ENCODE results near the gene KRTAP19-6.

The KRTAP19-6 gene

DNA sequence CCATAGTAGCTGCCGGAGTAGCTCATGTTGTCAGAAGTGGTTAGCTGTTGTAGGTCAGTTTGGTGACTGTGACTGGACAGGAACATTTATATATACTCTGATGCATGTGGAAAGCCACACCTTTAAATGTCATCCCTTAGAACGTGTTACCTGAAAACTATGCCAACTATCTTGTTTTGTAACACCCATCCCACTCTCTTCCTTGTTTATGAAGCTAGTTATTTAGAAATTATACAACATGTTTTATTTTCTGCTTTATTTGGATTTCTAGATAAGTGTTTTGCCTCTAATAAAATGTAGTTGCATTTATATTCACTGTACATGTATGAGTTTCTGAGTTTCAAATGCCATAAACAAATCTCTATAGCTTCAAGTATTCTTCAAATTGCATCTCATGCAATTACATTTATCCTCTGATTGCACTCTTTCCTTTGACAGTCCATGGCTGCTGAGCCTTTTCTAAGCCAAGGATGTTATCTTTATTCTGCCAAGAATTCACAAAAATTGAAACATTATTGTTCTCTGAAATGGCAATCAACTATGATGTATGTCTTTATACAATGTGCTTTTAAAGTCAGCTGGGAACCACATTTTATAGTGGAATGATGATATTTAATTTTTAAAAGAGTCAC, 19.7 kb upstream of the KRTAP19-6 start, which contains the start of gene KRTAP19-7:
KRTAP19-7 (minus strand) TSS at position 51 of the 632 bp plus-strand sequence; CDS start at position 26, 25 bp downstream.
- no peaks in the 10 kb centered on the region for H3K9me3 ChIP-seq (ENCODE audit: control insufficient read depth, insufficient read depth, low read depth, low read length)
- no peak within 1 kb of the TSS for H3K27ac ChIP-seq (ENCODE audit: extremely low read depth, low read depth, low read length)
- no peak within 1 kb of the TSS for H3K4me3 ChIP-seq (ENCODE audit: low read depth, low read length)
- ChIA-PET CTCF (interaction anchor here (0.6 kb wide), 1 partner anchor 600 kb away, joined by 3 read pairs; no protein-coding TSS in a partner anchor), POLR2A (no interaction called here)
- H3K36me3 ChIP-seq (ENCODE audit: control insufficient read depth in 2 of 2, insufficient read depth in 1 of 2, low read length in 2 of 2): no peaks in the 10 kb centered on the region
- H3K4me1 ChIP-seq (ENCODE audit: control insufficient read depth, insufficient read depth, low read length): no peaks in the 10 kb centered on the region
- TF ChIP-seq ZNF555 (tag by site-specific recombination; conservative IDR thresholded peaks at IDR 0.05): no peak
- TF ChIP-seq, protein P1, sequence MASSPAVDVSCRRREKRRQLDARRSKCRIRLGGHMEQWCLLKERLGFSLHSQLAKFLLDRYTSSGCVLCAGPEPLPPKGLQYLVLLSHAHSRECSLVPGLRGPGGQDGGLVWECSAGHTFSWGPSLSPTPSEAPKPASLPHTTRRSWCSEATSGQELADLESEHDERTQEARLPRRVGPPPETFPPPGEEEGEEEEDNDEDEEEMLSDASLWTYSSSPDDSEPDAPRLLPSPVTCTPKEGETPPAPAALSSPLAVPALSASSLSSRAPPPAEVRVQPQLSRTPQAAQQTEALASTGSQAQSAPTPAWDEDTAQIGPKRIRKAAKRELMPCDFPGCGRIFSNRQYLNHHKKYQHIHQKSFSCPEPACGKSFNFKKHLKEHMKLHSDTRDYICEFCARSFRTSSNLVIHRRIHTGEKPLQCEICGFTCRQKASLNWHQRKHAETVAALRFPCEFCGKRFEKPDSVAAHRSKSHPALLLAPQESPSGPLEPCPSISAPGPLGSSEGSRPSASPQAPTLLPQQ (tag by site-specific recombination; IDR thresholded peaks at IDR 0.05): no peak
- TF ChIP-seq ZNF416 (tag by site-specific recombination; IDR thresholded peaks at IDR 0.05): no peak
- no peak for TF ChIP-seq ZNF223 (tag by site-specific recombination; IDR thresholded peaks at IDR 0.05)
- TF ChIP-seq, protein P2, sequence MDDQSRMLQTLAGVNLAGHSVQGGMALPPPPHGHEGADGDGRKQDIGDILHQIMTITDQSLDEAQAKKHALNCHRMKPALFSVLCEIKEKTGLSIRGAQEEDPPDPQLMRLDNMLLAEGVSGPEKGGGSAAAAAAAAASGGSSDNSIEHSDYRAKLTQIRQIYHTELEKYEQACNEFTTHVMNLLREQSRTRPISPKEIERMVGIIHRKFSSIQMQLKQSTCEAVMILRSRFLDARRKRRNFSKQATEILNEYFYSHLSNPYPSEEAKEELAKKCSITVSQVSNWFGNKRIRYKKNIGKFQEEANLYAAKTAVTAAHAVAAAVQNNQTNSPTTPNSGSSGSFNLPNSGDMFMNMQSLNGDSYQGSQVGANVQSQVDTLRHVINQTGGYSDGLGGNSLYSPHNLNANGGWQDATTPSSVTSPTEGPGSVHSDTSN (CRISPR knock-in tag; IDR thresholded peaks at IDR 0.05): no peak
- no peak for TF ChIP-seq REPIN1 (tag by site-specific recombination; IDR thresholded peaks at IDR 0.05; ENCODE audit: low read depth)
- TF ChIP-seq, protein P3, sequence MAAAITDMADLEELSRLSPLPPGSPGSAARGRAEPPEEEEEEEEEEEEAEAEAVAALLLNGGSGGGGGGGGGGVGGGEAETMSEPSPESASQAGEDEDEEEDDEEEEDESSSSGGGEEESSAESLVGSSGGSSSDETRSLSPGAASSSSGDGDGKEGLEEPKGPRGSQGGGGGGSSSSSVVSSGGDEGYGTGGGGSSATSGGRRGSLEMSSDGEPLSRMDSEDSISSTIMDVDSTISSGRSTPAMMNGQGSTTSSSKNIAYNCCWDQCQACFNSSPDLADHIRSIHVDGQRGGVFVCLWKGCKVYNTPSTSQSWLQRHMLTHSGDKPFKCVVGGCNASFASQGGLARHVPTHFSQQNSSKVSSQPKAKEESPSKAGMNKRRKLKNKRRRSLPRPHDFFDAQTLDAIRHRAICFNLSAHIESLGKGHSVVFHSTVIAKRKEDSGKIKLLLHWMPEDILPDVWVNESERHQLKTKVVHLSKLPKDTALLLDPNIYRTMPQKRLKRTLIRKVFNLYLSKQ (tag by site-specific recombination; IDR thresholded peaks at IDR 0.05; ENCODE audit: borderline replicate concordance): no peak
- TF ChIP-seq ZNF16 (tag by site-specific recombination; IDR thresholded peaks at IDR 0.05; ENCODE audit: low read depth): no peak
- TF ChIP-seq ZNF10 (tag by site-specific recombination; IDR thresholded peaks at IDR 0.05): no peak
- TF ChIP-seq ZNF529 (tag by site-specific recombination; IDR thresholded peaks at IDR 0.05; ENCODE audit: insufficient replicate concordance): no peak
- TF ChIP-seq KLF10 (tag by site-specific recombination; IDR thresholded peaks at IDR 0.05): no peak
- TF ChIP-seq, protein P4, sequence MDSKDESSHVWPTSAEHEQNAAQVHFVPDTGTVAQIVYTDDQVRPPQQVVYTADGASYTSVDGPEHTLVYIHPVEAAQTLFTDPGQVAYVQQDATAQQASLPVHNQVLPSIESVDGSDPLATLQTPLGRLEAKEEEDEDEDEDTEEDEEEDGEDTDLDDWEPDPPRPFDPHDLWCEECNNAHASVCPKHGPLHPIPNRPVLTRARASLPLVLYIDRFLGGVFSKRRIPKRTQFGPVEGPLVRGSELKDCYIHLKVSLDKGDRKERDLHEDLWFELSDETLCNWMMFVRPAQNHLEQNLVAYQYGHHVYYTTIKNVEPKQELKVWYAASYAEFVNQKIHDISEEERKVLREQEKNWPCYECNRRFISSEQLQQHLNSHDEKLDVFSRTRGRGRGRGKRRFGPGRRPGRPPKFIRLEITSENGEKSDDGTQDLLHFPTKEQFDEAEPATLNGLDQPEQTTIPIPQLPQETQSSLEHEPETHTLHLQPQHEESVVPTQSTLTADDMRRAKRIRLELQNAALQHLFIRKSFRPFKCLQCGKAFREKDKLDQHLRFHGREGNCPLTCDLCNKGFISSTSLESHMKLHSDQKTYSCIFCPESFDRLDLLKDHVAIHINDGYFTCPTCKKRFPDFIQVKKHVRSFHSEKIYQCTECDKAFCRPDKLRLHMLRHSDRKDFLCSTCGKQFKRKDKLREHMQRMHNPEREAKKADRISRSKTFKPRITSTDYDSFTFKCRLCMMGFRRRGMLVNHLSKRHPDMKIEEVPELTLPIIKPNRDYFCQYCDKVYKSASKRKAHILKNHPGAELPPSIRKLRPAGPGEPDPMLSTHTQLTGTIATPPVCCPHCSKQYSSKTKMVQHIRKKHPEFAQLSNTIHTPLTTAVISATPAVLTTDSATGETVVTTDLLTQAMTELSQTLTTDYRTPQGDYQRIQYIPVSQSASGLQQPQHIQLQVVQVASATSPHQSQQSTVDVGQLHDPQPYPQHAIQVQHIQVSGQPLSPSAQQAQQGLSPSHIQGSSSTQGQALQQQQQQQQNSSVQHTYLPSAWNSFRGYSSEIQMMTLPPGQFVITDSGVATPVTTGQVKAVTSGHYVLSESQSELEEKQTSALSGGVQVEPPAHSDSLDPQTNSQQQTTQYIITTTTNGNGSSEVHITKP (tag by site-specific recombination; IDR thresholded peaks at IDR 0.05): no peak
- TF ChIP-seq, protein P5, sequence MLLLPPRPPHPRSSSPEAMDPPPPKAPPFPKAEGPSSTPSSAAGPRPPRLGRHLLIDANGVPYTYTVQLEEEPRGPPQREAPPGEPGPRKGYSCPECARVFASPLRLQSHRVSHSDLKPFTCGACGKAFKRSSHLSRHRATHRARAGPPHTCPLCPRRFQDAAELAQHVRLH (tag by site-specific recombination; IDR thresholded peaks at IDR 0.05): no peak
- no peak for TF ChIP-seq KLF8 (tag by site-specific recombination; IDR thresholded peaks at IDR 0.05)
- TF ChIP-seq, protein P6, sequence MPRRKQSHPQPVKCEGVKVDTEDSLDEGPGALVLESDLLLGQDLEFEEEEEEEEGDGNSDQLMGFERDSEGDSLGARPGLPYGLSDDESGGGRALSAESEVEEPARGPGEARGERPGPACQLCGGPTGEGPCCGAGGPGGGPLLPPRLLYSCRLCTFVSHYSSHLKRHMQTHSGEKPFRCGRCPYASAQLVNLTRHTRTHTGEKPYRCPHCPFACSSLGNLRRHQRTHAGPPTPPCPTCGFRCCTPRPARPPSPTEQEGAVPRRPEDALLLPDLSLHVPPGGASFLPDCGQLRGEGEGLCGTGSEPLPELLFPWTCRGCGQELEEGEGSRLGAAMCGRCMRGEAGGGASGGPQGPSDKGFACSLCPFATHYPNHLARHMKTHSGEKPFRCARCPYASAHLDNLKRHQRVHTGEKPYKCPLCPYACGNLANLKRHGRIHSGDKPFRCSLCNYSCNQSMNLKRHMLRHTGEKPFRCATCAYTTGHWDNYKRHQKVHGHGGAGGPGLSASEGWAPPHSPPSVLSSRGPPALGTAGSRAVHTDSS (tag by site-specific recombination; IDR thresholded peaks at IDR 0.05): no peak
- no peak for TF ChIP-seq KLF9 (tag by site-specific recombination; IDR thresholded peaks at IDR 0.05; ENCODE audit: low read depth)
- no peak for TF ChIP-seq ZNF585B (tag by site-specific recombination; IDR thresholded peaks at IDR 0.05)

Measured in HEK293 (cell line).